Right lobe of liver (tissue), 4 donors: ENCODE results near the gene APOBEC2.

Experiments used
- CTCF ChIP-seq, 4 donors: fragments of 200-600 bp in 3 of 4; fragments of 450-650 bp in 1 of 4; IDR thresholded peaks; one replicate each; pipeline versions ENCODE4 v1.5.1 to v1.8.0; 2016 to 2022; ENCODE audit warnings: antibody characterized with exemption in 4 of 4, mild to moderate bottlenecking in 2 of 4
- POLR2A ChIP-seq: fragments of 450-650 bp; IDR thresholded peaks from one replicate; pipeline ENCODE4 v1.6.1; 2017; ENCODE audit warnings: antibody characterized with exemption, mild to moderate bottlenecking
- donor health status: DM: no; HTN: no; CAD: no.
- donor health status: DM: no; HTN: no; CAD: no.
- donor health status: DM: no; HTN: yes; CAD: no.

- no peak for TF ChIP-seq CTCF (IDR thresholded peaks at IDR 0.05)
- no peak for TF ChIP-seq POLR2A
Measured at GRCh38 chr6:41111017-41111416, 58.0 kb downstream of the APOBEC2 start.
